HG02840 (cell line): ENCODE measurements around the gene RHOF.
A peak's percentile ranks its signal among the peaks of the same experiment; 100 is the strongest.

Source experiments
- ATAC-seq: cut with Tn5 transposase; IDR thresholded peaks from one replicate; pipeline ENCODE4 v1.9.1; 2021; ENCODE audit warnings: mild to moderate bottlenecking, moderate library complexity, moderate number of reproducible peaks; ENCODE audit not compliant: unreplicated experiment, low FRiP score

RHOF gene, protein sequence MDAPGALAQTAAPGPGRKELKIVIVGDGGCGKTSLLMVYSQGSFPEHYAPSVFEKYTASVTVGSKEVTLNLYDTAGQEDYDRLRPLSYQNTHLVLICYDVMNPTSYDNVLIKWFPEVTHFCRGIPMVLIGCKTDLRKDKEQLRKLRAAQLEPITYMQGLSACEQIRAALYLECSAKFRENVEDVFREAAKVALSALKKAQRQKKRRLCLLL

DNA sequence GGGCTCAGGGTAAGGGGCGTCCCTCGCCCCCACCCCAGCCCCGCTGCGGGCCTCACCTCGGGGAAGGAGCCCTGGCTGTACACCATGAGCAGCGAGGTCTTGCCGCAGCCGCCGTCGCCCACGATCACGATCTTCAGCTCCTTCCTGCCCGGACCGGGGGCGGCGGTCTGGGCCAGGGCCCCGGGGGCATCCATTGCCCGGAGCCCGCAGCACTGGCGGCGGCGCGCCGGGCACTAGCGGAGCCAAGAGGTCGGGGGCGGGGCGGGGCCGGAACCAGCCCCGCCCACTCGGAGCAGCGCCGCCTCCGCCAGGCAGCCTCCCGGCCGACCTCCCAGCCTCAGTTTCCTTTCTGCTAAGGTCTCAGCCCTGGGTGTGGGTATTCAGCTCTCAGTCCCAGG is at the start of gene RHOF:
Gene RHOF, minus strand, starts transcription at position 249 of the 398 bp plus-strand sequence. Its CDS starts 55 bp downstream, at position 194.
- peak; percentile 18 for ATAC-seq

DNA sequence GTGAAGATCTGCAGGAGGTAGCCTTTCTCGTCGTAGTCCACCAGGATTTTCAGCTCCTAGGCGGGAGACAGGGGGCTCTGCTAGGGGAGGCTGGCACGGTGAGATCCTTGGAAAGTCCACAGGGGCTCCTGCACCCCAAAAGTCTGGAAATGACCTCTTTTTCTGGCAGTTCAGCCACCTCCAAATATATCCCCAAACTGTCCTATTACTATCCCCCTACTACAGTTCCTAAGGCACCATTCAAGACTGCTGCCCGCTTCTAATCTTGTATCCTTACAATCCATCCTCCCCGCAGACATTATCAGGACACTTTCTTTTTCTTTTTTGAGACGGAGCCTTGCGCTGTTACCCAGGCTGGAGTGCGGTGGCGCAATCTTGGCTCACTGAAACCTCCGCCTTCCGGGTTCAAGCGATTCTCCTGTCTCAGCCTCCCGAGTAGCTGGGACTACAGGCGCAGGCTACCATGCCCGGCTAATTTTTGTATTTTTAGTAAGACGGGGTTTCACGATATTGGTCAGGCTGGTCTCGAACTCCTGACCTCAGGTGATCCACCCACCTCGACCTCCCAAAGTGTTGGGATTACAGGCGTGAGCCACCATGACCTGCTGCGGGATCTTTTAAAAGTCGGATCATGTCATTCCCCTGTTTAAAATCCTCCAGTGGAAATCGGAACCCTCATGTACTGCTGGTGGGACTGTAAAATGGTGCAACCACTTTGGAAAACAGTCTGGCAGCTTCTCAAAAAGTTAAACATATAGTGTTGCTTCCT is 46.7 kb upstream of the RHOF start:
- ATAC-seq = no peak

DNA sequence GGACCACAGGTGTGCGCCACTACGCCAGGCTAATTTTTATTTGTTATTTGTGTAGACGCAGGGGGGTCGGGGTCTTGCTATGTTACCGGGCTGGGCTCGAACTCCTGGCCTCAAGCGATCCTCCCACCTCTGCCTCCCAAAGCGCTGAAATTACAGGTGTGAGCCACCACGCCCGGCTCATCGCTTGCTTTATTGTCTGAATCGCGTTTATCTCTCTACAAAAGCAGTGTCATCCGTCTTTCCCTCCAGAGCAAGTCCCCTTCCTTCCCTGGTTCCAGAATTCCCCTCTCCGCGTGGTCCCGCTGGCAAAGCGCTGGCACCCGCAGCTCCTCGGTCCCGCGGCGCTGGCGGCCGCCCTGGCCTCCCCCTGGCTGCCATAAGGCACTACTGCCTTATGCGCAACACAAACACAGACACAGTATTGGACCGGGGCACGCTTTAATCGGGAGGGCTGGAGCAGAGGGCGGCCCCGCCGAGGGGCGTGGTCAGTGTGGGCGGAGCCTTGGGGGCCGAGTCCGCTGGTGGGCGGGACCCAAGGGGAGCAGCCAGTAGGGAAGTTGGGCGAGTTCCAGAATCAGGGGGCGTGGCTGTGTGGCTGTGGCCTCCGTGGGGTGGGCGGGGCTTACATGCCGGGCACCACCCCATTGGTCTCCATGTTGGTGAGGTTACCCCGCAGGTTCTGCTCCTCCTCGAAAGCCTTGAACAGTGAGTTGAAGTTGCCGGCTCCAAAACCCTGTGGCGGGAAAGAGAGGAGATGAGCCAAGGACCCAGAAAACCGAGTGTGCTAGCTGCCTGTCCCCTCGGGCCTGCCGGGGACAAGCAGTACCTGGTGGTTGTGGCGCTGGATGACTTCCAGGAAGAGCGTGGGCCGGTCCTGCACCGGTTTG is 45.9 kb upstream of the RHOF start:
- peak; percentile 91 for ATAC-seq

DNA sequence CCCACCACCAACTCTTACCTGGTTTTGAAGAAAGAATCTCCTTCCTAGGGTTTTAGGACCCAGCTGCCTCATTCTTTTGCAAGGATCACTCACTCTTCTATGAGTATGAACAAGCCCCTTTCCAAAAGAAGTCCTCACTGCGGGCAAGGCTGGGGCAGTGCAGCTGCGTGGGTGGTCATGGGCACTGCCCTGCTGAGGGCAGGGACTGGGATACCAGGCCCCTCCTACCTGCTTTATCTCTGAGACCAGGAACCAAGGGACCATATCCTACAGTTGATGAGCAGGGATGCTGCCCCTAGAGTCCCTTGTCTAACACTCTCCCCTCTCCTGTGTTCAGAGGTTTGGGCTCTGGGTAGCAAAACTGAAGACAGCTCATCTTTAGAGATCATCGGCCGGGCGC is 44.6 kb upstream of the RHOF start:
- no peak for ATAC-seq

DNA sequence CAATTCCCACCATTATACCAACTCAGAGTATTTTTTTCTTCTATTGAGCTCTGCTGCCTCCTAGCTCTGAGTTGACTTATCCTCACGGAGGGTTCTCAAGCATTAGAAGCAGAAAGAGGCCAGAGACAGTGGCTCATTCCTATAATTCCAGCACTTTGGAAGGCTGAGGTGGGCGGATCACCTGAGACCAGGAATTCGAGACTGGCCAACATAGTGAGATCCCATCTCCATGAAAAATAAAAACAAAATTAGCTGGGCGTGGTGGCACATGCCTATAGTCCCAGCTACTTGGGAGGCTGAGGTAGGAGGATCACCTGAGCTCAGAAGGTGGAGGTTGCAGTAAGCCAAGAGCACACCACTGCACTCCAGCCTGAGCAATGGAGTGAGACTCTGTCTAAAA is 44.2 kb upstream of the RHOF start:
- ATAC-seq = no peak

DNA sequence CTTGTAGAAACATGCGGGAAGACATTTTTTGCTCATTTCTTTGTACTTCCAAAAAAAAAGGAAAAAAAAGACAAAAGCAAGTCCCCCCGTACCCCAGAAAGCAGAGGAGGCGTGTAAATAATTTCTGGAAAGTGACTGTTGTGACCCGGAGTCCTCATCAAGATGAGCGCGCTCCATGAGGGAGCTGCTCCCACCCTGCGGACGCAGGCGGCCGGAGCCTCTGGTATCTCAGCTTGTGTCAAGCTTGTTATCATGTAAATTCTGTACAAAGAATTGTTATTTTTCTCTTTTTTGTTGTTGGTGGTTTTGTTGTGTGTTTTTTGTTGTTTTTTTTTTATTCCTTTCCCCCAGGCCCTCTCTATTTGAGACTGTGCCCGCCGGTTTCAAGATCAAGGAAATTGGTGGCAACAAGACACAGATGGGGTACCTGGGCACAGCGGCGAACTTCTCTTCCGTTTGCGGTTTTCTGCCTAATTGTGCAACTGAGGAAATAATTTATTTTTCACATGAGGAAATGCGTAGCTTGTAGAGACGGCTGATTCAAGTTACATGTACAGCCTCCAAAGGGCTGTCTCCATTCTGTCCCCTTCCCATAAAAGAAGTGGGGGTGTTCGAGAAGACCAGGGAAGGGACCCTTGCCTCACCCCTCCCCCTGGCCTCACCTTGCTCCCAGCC is 38.2 kb upstream of the RHOF start:
- no peak for ATAC-seq

DNA sequence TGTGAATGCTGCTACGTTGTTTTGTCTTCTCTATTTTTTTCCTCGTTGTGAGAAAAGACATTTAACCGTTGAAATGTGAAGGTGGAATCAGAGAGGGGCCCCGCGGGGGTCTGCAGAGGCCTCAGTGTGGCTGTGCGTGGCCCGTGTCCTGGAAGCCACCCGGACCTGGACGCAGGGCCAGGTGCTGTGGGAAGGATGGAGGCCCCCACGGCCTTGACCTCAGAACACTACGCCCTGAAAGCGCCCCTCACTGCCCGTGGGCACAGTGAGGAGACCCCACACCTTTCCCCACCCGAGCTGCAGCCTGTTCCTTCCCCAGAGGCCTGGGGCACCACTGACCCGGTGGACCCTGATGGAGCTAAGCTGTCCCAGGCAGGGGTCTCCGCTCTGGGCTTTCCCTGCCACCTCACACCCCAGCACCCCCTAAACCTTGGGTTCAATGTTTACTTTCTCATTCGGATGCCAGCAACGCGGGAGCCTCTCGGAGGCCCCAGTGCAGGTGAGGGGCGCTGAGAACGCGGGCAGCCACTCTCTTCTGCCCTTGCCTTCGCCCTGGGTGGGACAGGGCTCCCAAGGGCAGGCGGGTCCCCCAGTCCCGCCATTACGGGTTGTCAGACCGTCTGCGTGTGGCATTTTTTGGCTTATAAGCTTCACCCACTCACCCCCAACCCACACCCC is 37.2 kb upstream of the RHOF start:
- no peak for ATAC-seq

DNA sequence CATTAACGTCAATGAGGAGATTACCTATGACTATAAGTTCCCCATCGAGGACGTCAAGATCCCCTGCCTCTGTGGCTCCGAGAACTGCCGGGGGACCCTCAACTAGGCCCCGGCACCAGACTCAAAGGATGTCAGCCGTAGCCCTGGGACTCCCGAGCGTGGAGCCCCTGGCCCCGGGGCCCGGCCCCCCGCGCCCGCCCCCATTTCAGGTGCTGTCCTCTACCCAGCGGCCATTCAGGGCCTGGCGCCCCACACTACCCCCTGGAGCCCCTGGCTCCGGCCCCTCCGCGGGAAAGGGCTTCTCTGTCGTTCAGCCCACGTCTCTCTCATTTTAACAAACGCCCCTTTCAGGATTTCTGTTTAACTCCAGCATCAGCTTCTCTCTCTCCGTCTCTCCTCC is 36.6 kb upstream of the RHOF start:
- ATAC-seq = no peak

DNA sequence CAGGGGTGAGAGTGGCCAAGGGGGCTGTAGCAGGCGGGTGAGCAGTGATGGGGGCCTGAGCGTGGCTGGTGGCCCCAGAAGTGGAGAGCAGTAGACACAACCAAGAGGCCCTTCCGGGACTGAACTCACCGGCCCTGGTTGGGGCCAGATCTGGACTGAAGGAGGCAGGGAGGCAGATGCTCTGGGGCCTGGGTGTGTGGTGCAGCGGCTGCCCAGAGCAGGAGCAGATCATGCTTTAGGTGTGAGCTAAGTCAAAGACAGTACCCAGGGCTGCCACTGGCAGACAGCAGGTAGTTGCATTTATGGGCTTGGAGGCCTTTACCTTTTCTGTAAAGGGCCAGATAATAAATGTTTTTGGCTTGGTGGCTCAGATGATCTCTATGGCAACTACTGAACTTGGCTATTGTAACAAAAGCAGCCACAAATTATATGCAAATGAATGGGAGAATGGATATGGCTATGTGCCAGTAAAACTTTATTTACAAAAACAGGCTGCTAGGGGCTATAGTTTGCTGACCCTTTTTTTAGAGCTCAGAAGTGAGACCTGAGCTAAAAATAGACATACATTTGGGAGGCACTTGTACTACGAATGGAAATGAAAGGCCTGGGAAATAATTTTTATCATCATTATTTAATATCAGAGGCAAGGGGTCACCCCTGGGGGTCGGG is 35.9 kb upstream of the RHOF start:
- ATAC-seq = no peak

DNA sequence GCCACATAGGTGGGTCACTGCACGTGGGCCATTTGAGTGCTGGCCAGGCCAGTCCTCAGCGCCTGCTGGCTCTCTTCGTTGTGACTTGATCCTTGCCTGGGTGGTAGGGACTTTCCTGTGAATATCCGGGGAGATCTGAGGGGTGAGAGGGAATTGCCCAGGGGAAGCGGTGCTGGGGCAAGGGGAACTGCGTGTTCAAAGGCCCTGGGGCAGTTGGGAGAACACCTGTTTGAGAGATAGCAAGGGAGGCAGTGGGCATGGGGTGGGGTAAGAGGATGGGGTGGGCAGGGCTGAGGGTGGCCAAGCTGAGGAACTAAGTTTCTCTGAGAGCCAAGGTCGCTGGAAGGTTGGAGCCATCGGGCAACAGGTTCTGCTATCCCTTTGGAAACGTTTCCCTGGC is 35.3 kb upstream of the RHOF start:
- ATAC-seq = no peak

DNA sequence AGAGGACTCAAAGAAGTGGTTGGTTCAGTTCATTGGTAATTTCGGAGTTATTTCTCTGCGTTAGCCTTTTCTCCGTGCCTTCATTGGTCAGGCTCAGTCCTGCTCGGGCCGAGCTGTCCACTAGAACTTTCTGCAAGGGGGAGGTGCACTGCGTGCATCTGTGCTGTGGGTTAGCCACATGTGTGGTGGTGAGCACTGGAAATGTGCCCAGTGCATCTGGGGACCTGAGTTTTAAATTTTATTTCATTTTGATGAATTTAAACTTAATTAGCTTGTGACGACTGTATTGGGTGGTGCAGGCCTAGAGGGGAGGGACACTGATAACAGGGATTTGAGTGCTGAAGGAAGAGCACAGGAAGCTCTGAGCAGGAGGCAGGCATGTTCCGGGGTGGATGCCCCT is 34.8 kb upstream of the RHOF start:
- ATAC-seq = no peak

DNA sequence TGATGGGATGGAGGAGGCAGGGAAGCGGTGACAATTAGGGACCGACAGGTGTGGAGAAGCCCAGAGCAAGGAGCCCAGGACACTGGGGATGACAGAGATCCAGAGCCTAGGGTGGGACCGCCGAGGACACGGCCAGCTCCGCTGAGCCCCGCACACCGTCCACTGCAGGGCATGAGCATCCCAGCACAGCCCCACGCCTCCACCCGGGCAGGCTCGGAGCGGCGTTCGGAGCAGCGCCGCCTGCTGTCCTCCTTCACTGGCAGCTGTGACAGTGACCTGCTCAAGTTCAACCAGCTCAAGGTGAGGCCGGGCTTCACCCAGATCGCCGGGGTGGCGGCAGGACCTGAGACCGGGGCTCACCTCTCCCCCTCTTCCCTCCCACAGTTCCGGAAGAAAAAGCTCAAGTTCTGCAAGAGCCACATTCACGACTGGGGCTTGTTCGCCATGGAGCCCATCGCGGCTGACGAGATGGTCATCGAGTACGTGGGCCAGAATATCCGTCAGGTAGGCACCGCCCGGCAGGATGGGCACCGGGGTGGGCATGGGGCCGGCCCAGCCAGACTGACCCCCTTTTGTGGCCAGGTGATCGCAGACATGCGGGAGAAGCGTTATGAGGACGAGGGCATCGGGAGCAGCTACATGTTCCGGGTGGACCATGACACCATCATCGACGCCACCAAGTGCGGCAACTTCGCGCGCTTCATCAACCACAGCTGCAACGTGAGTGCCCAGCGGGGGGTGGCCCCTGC is 34.0 kb upstream of the RHOF start:
- no peak for ATAC-seq

DNA sequence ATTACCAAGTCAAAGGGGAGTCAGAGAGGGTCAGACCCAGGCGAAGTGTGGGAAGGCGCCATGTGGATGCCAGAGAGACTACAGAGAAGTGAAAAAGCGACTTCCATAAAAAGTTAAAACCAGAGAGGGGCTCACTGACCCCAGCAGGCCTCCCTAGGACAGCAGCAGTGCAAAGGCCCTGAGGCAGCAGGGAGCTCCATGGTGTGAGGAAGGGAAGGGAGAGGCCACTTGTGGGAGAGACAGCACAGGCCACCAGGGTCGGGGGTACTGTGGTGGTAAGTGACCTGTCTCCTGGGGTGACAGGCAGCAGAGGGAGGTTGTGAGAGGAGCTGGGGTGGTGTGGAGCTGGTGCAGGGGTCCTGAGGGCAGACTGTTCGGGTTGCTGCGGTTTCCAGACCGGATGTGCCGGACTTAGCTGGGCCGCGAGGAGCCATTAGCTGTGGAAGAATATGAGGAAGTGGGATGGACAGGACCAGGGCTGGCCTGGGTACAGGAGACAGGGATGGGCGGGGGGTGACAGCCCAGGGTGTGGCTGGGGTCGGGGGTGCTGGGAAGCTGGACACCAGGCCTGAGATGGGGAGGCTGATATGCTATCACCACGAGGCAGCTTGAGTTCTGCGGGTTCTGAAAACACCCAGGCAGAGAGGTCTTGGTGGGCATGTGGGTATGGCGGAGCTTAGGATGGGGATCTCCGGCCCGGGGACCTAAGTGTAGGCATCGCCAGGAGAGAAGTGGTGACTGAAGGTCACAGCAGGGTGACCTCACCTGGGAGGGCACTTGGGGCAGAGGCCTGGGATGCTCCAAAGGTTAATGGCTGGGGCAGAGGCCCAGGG is 33.0 kb upstream of the RHOF start:
- no peak for ATAC-seq

DNA sequence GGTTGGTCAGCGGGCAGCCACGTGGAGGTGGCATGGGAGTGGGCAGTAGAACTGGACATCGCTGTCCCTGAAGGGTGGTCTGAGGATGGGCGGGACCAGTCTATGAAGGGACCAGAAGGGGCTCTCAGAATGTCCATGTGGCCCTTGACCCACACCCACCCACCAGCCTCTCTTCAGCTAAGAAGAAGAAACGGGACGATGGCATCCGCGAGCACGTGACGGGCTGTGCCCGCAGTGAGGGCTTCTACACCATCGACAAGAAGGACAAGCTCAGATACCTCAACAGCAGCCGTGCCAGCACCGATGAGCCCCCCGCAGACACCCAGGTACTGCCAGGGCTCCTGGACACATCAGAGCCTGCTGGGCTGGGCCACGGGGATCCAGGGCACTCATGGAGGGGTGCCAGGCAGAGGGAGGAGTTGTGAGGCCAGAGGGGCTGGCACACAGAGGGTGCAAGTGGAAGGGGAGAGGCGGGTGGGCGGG is 31.6 kb upstream of the RHOF start:
- no peak for ATAC-seq

DNA sequence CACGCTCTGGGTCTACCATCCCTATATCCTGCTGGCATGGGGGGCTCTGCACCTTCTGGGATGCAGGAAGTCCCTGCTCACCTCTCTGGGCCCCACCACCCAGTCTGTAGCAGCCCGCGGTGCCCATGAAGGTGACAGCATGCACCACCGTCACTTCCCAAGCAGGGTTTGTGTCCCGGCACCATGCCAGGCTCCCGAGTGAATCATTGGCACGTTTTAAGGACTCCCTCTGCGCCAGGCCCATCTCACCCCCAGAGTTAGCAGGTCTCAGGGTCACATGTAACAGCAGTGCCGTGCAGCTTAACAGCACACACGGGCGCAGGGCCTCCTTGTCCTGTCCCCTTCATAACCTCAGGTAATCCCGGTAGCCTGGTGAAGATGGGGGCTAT is 30.2 kb upstream of the RHOF start:
- no peak for ATAC-seq

DNA sequence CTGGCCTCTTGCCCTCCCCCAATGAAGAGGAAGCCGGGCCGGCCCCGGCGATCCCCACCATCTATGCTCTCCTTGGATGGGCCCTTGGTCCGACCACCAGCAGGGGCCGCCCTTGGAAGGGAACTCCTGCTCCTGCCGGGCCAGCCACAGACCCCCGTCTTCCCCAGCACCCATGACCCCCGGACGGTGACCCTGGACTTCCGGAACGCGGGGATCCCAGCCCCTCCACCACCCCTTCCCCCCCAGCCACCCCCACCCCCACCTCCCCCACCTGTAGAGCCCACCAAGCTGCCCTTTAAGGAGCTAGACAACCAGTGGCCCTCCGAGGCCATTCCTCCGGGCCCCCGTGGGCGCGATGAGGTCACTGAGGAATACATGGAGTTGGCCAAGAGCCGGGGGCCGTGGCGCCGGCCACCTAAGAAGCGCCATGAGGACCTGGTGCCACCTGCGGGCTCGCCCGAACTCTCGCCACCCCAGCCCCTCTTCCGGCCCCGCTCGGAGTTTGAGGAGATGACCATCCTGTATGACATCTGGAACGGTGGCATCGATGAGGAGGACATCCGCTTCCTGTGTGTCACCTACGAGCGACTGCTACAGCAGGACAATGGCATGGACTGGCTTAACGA is 29.7 kb upstream of the RHOF start:
- ATAC-seq = no peak

DNA sequence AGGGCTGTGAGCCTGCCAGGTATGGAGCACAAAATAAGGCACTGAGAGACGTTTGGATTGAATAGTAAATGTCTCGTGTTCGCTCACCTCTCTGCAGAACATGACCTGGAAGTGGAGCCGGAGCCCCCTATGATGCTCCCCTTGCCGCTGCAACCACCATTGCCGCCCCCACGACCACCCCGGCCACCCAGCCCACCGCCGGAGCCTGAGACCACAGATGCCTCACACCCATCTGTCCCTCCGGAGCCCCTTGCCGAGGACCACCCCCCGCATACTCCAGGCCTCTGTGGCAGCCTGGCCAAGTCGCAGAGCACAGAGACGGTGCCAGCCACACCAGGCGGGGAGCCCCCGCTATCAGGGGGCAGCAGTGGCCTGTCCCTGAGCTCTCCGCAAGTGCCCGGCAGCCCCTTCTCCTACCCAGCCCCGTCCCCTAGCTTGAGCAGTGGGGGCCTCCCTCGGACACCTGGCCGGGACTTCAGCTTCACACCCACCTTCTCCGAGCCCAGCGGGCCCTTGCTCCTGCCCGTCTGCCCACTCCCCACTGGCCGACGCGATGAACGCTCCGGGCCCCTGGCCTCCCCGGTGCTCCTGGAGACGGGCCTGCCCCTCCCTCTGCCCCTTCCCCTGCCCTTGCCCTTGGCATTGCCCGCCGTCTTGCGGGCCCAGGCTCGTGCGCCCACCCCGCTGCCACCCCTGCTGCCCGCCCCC is 29.1 kb upstream of the RHOF start:
- ATAC-seq = no peak
